Middle frontal gyrus (tissue), 1 donor: ENCODE results near the gene PAPPA2.

Source experiments
- DNase-seq: peaks from one replicate; pipeline ENCODE4 v3.0.0-alpha.2; 2015; ENCODE audit warnings: low spot score; ENCODE audit errors: extremely low spot score

Gene PAPPA2

DNA sequence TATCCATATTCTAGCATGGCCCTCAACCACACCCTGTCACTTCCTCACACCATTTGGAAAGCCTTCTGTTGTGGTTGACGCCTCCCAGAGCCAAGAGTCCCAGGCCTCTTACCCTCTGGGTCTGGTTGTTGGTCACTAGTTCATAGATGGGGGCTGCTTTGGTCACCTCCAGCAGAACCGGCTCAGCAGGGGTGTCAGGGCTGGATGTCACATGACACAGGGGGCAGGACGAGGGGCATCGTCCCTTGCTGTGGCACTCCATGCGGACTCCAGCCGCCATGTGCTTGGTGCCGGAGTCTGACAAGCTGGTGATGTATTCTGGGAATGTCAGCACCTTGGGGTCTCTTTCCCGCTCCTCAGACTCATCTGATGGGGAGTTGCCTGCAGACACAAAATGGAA, 431.5 kb downstream of the PAPPA2 start:
- no peak for DNase-seq
